ENCODE data around the gene CORO2B.

Gene CORO2B

GRCh38 chr15:68707386-68707785, 128.6 kb downstream of the CORO2B start:
- no peak for DNase-seq

GRCh38 chr15:68709876-68710275, 131.1 kb downstream of the CORO2B start:
- no peak for DNase-seq

GRCh38 chr15:68710536-68710935, 131.7 kb downstream of the CORO2B start:
- no peak for DNase-seq

- no peak for DNase-seq
These were observed 132.6 kb downstream of the CORO2B start for GRCh38 chr15:68711406-68711805.

DNA sequence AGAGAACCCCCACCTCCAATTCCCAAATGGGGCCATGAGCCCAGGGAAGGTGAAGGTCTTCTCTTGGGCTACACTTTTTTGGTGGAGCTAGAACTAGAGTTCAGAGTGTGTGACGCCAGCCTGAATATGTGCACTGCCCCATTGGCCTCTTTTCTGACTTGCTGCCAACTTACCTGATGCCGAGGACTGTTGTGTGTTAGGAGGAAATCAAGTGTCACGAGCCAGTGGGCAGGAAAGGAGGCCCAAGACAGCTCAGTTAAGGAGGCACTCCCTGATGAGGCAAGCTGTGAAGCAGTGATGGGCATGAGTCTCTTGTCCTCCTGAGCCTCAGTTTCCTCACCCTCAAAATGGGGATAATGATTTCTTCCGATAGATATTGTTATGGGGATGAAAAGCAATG, 134.1 kb downstream of the CORO2B start:
- no peak for DNase-seq

- no peak for DNase-seq
These were observed 135.1 kb downstream of the CORO2B start for GRCh38 chr15:68713874-68714273.

DNA sequence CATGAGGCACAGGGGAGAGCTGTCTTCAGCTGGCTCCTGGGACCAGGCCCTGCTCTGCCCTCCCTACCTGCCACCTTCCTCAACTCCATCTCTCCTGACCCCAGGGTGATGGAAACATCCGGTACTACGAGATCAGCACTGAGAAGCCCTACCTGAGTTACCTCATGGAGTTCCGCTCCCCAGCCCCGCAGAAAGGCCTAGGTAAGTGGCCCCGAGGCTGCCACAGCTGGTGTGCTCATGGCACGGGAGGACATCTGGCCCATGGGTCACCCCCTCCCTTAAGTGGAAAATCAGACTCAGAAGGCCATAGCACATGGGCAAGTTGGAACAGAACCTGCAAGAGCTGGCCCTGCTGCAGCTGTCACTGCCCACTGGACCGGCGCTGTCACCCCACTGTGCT, 136.3 kb downstream of the CORO2B start:
- DNase-seq, result no peak

- DNase-seq, result no peak
These were observed 139.2 kb downstream of the CORO2B start for GRCh38 chr15:68717951-68718350.

DNA sequence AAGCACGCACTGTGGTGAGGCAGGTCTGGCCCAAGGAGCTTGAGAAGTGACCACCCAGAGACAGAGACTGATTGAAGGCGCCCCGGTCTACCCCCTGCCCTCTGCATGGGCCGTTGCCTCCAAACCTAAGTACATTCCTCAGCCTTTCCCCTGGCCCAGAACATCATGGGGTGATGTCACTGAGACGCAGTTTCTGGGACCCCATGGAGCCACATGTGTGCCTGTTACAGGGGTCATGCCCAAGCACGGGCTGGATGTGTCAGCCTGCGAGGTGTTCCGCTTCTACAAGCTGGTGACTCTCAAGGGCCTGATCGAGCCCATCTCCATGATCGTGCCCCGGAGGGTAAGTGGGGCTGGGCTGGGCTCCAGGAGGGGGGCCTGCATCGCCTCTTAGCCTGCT, 139.7 kb downstream of the CORO2B start:
- DNase-seq, result no peak

DNA sequence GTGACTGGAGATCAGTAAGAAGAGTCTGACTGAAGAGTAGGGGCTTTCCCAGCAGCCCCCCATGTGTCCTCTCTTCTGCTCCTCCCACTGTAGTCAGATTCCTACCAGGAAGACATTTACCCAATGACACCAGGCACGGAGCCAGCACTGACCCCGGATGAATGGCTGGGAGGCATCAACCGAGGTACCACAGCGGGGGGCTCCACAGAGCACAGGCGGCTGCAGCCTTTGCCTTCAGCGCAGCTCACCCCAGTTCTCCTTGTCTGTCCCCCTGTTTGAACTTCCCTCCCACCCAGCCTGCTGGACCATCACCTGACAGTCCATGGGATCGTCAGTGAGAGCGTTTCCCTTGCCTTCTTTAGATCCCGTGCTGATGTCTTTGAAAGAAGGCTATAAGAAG, 140.3 kb downstream of the CORO2B start:
- DNase-seq, result no peak

DNA sequence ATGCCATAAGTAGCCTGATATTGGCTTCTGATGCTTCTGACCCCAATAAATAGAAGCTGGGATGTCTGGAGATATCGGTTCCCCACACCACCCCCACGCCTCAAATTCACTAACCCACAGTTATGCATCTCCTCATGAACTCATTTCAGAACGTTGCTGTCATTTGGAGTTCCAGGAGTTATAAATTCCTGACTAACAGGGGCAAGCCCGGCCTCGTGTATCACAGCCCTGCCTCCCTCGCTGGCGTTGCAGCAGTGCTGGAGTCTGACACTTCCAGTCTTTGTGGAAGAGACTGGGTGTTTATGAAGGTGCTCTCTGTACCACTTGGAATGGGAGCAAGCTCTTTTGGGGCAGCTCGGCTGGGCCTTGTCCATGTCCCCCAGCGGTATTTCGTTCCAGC, 140.9 kb downstream of the CORO2B start:
- DNase-seq, result no peak

DNA sequence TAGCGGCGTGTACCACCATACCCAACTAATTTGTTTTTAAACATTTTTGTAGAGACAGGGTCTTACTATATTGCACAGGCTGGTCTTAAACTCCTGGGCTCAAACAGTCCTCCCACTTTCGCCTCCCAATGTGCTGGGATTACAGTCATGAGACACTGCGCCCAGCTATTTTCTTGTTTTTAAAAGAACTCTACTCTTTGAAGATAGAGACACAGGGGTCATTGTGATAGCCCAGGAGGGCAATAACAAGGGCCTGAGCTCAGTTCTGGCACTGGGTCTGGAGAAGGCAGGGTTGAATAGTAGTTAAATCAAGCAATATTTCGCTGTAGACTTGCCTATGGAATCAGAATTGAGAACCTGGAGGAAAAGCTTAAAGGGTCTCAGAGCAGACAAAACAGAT, 143.1 kb downstream of the CORO2B start:
- DNase-seq, result no peak

DNA sequence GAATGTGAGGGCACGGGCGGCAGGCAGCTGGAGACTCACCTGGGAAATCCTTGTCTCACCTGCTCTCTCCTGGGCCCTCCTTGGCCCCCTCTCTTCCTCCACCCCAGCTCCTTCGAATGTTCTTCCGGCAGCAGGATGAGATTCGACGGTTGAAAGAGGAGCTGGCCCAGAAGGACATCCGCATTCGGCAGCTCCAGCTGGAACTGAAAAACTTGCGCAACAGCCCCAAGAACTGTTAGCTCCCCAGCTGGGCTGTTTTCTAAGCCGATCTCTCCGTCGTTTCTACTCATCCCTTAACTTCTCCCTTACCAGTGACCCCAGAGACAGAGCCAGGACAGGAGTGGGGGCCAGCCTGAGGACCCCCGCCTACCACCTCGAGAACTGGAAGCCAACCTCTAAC, 146.9 kb downstream of the CORO2B start:
- no peak for DNase-seq

GRCh38 chr15:68726246-68726645, 147.5 kb downstream of the CORO2B start:
- DNase-seq, result no peak

DNA sequence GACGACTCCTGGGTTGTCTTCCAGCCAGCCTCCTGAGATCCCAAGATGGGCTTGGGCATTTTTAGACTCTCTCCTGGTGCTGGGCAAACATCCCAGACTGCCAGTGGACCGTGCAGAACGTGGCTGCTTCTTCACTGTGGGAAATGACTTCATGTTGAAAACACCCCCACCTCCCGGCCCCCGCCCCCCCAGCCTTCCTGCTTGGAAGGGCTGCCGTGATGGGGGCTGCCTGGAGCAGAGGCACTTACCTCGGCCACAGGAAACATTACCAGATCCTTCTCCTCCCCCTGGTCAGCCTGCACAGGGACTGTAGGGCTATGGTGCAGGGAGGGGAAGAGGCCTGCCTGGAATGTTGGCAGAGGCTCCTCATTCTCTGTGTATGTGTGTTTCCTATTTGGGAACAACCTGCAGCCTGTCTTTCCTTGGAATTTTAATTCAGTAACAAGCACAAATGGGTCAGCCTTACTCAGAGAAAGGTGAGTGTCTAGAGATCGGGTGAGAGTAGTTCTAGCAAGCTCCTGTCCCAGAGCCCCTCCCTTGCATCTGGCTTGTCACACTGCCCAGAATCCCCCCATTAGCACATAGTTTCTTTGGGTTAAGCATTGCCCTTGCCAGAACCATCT, 151.1 kb downstream of the CORO2B start:
- DNase-seq, result no peak

- DNase-seq, result peak; percentile 27
These were observed 151.7 kb downstream of the CORO2B start for GRCh38 chr15:68730471-68730919.

DNA sequence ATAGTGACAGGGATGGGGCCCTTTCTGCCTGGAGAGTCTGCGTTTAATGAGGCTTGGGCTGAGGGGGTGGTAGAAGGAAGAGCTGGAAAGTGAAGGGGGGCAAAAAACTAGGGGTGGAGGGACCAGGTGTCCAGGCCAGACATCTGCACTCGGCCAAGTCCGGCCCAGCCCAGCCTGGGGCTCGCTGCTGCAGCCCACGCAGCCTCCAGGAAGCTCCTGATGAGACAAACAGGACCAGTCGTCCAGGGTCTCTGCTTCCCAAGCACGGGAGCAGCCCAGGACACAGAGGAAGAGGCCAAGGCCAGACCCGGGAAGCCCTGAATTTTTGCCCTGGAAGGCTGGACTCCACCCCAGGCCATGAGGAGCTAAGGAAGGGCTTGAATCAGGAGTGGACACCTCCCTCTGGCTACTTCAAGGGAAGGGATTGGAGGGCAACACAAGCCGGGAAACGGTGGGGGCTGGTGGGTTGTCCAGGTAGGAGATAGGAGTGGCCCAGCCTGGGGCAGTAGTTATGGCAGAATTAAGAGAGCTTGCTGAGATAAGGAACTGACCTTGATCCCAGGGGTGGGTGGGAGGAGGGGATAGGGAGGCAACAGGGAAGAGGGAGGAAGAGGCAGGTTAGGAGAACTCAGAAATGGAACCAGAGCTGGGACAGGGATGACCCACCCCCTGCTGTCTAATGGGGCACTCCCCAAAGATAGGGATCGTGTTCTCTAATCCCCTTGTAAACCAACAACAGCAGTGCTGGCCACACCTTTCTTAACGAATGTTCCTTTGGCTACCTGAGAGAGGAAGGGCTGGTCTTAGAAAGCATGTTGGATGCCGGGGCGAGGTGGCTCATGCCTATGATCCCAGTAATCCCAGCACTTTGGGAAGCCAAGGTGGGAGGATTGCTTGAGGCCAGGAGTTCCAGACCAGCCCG, 152.4 kb downstream of the CORO2B start:
- DNase-seq, result no peak

GRCh38 chr15:68732451-68732850, 153.7 kb downstream of the CORO2B start:
- DNase-seq, result no peak

DNA sequence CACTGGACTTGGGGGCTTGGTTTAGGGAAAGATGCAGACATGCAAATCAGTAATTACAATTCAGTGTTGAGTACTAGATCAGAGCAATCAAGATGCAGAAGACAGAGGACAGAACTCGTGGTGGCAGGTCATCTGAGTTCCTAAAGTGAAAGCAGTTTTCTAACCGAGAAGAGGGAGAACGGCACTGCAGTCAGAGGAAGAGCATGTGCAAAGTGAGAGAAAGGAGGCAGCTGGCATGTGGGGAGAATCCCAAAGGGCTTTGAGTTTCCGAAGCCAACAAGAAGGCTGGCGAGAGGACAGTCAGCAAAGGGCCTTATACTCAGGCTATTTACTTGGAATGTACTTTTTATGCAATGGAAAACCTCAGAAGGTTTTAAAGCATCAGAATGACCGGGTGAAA, 154.9 kb downstream of the CORO2B start:
- DNase-seq, result no peak

GRCh38 chr15:68734352-68734751, 155.6 kb downstream of the CORO2B start:
- no peak for DNase-seq

GRCh38 chr15:68734881-68735280, 156.1 kb downstream of the CORO2B start:
- no peak for DNase-seq

GRCh38 chr15:68735610-68736009, 156.8 kb downstream of the CORO2B start:
- no peak for DNase-seq

DNA sequence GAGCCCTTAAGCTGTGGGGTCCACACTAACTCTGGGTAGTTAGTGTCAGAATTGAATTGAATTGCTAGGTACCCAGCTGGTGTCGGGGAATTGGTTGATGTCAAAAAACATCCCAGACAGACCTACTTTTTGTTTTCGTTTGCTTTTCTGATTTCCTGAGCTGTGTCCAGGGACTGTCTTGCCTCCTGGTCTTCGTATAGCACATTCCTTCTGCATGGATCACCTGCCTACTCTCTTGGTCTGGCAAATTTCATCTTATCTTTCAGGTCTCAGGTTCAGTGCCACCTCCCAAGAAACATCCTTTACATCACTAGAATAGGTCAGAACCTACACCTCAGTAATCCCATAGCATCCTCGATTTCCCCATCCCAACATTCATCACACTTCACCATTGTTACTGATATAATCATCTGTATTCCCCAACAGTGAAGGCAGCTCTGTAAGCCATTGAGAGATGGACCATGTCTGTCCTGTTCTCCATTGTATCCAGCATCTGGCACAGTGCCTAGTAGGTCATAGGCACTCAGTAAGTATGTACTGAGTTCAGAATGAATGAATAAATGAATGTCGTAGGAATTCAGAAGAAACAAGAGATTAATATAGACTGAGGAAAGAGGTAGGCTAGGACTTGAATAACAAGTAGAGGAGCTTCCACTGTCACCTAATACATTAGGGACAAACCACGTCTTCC, 160.7 kb downstream of the CORO2B start:
- DNase-seq, result no peak

DNA sequence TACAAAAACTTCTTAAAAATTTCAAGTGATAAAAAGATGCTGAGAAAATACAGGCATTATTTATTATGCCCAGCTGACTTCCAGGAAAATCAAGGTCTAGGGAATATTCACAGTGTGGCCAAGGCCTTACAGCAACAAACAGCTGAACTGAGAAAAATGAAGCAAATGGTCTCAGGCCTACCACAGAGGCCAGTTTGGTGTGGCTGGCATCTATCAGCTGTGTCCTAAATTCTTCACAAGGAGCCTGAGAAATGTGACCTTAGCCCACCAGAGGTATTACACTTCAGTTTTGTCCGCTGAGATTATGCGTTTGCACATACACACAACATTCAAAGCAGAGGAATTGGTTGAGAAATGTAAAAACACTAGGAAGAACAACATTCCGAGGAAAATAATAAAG, 164.5 kb downstream of the CORO2B start:
- no peak for DNase-seq
